ENCODE measurements around the gene KISS1.

The KISS1 gene

GRCh38 chr1:204150702-204151551 is 45.4 kb downstream of the KISS1 start:
- intact Hi-C loops (cut with micrococcal nuclease) = no loop called here
- H3K4me1 Mint-ChIP-seq (ENCODE audit: low read depth) = peaks cover 10% of the 10 kb centered on the region
- no peaks in the 10 kb centered on the region for H3K36me3 Mint-ChIP-seq (ENCODE audit: low read depth)
- peaks cover 52% of the 10 kb centered on the region for H3K27me3 Mint-ChIP-seq
- no peaks in the 10 kb centered on the region for H3K9me3 Mint-ChIP-seq
- H3K27ac Mint-ChIP-seq = no peak overlapping the region
- H3K4me3 Mint-ChIP-seq = peak overlapping the region; percentile 57

DNA sequence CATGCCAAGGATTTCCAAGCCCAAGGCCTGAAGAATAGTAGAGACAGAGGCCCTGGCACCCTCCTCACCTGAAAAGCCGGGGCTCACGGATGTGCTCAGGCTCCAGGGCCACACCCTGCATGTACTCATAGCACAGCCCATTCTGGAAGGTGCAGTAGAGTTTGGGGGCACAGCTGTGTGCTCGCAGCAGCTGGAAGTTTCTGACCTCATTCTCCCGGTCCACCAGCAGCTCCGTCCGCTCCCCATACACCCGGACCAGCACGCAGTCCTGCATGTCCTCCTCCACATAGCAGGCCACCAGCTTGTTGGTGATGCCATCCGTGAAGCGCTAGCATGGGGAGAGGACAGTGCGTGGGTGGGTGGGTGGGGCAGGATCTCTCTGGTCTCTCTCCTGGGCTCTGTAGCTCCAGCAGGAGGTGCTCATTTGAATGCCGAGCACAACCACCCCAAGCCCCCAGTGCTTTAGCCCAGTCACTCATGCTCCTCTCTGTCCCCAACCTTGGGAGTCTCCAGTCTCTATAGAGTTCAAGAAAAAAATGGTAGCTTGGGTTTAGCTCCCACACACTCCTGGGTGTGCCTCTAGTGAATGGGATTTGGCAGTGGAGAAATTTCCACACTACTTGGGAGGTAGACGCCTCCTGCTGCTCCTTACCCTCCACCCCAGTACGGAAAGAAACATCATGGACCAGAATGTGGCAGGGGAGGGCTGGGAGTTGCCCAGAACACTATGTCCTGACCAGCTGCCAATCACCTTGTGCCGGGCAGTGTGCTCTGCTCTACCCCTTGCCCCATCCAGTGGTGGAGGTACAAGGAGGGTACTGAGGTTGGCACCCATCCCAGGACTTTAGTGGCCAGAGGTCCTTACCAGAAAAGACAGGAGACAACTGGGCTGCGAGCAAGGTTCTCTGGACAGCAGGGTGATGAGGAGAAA is 46.4 kb downstream of the KISS1 start:
- intact Hi-C loops (cut with micrococcal nuclease) = no loop called here
- Mint-ChIP-seq H3K4me3 (no peak overlapping the region), H3K9me3 (no peaks in the 10 kb centered on the region), H3K4me1 (ENCODE audit: low read depth) (peaks cover 10% of the 10 kb centered on the region), H3K36me3 (ENCODE audit: low read depth) (no peaks in the 10 kb centered on the region), H3K27me3 (peaks cover 49% of the 10 kb centered on the region), H3K27ac (no peak overlapping the region)

- Mint-ChIP-seq H3K4me3 (no peak overlapping the region), H3K27me3 (peaks cover 46% of the 10 kb centered on the region), H3K36me3 (ENCODE audit: low read depth) (no peaks in the 10 kb centered on the region), H3K27ac (no peak overlapping the region), H3K4me1 (ENCODE audit: low read depth) (peaks cover 10% of the 10 kb centered on the region), H3K9me3 (no peaks in the 10 kb centered on the region)
- intact Hi-C loops (cut with micrococcal nuclease) = no loop called here
Observed at GRCh38 chr1:204149107-204149506, 47.2 kb downstream of the KISS1 start.

- Mint-ChIP-seq H3K27ac (no peak overlapping the region), H3K4me3 (no peak overlapping the region)
- intact Hi-C loops (cut with micrococcal nuclease) = no loop called here
Observed at GRCh38 chr1:204147406-204148383, 48.6 kb downstream of the KISS1 start.

GRCh38 chr1:204146965-204147364 is 49.3 kb downstream of the KISS1 start:
- no peak overlapping the region for H3K4me3 Mint-ChIP-seq
- H3K27me3 Mint-ChIP-seq = peaks cover 30% of the 10 kb centered on the region
- intact Hi-C loops (cut with micrococcal nuclease) = no loop called here
- H3K27ac Mint-ChIP-seq = no peak overlapping the region
- no peaks in the 10 kb centered on the region for H3K9me3 Mint-ChIP-seq
- no peaks in the 10 kb centered on the region for H3K36me3 Mint-ChIP-seq (ENCODE audit: low read depth)
- H3K4me1 Mint-ChIP-seq (ENCODE audit: low read depth) = no peaks in the 10 kb centered on the region

More at GRCh38 chr1:204147406-204148383, 48.6 kb downstream of the KISS1 start:
- H3K27me3 Mint-ChIP-seq = peaks cover 36% of the 10 kb centered on the region
- no peaks in the 10 kb centered on the region for H3K36me3 Mint-ChIP-seq (ENCODE audit: low read depth)
- H3K4me1 Mint-ChIP-seq (ENCODE audit: low read depth) = peaks cover 6% of the 10 kb centered on the region
- H3K9me3 Mint-ChIP-seq = no peaks in the 10 kb centered on the region

GRCh38 chr1:204146309-204146708 is 50.0 kb downstream of the KISS1 start:
- intact Hi-C loops (cut with micrococcal nuclease) = no loop called here
- Mint-ChIP-seq H3K27ac (no peak overlapping the region), H3K9me3 (no peaks in the 10 kb centered on the region), H3K36me3 (ENCODE audit: low read depth) (no peaks in the 10 kb centered on the region), H3K4me3 (no peak overlapping the region), H3K4me1 (ENCODE audit: low read depth) (no peaks in the 10 kb centered on the region), H3K27me3 (peaks cover 27% of the 10 kb centered on the region)

- no peaks in the 10 kb centered on the region for H3K36me3 Mint-ChIP-seq (ENCODE audit: low read depth)
Observed at GRCh38 chr1:204145033-204145504, 51.2 kb downstream of the KISS1 start.

DNA sequence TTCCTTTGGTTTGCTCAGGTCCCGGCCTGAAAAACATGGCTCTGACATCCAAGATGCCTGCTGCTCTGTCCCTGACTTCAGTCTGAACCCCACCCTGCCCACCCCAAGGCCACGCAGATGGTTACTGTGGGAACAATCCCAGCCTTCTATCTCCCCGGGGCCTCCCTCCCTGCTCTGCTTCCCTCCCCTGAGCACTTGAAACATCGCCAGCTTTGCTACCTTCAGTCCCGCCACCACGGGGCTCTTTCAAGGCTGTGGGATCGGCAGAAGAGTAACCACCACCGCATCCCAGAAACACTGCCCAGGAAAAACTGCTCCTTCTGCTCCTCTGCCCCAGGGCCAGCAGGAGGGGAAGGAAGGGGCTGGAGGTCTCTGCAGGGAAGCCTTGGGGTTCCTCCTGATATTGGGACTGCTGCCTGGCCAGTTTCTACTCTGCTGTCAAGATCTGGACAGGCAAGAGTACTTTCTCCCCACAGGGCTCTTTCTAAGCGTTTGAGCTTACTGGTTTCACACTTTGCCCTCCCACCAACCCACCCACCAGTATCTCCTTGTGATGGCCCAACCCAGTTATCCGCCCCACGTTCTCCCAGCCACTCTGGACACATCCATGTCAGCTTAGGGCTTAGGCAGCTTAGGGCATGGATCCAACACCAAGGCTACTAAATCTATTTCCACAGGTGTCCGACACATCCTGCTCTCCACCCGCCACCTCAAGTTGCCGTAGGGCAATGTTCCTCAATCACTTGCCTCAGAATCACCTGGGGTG is 52.8 kb downstream of the KISS1 start:
- H3K4me3 Mint-ChIP-seq = no peak overlapping the region
- H3K9me3 Mint-ChIP-seq = no peaks in the 10 kb centered on the region
- H3K27ac Mint-ChIP-seq = no peak overlapping the region
- H3K36me3 Mint-ChIP-seq (ENCODE audit: low read depth) = no peaks in the 10 kb centered on the region
- no peaks in the 10 kb centered on the region for H3K4me1 Mint-ChIP-seq (ENCODE audit: low read depth)
- intact Hi-C loops (cut with micrococcal nuclease) = no loop called here
- H3K27me3 Mint-ChIP-seq = peaks cover 15% of the 10 kb centered on the region

More at GRCh38 chr1:204145033-204145504, 51.2 kb downstream of the KISS1 start:
- Mint-ChIP-seq H3K4me3 (no peak overlapping the region), H3K4me1 (ENCODE audit: low read depth) (no peaks in the 10 kb centered on the region), H3K27ac (no peak overlapping the region), H3K9me3 (no peaks in the 10 kb centered on the region), H3K27me3 (peaks cover 20% of the 10 kb centered on the region)
- intact Hi-C loops (cut with micrococcal nuclease) = no loop called here

DNA sequence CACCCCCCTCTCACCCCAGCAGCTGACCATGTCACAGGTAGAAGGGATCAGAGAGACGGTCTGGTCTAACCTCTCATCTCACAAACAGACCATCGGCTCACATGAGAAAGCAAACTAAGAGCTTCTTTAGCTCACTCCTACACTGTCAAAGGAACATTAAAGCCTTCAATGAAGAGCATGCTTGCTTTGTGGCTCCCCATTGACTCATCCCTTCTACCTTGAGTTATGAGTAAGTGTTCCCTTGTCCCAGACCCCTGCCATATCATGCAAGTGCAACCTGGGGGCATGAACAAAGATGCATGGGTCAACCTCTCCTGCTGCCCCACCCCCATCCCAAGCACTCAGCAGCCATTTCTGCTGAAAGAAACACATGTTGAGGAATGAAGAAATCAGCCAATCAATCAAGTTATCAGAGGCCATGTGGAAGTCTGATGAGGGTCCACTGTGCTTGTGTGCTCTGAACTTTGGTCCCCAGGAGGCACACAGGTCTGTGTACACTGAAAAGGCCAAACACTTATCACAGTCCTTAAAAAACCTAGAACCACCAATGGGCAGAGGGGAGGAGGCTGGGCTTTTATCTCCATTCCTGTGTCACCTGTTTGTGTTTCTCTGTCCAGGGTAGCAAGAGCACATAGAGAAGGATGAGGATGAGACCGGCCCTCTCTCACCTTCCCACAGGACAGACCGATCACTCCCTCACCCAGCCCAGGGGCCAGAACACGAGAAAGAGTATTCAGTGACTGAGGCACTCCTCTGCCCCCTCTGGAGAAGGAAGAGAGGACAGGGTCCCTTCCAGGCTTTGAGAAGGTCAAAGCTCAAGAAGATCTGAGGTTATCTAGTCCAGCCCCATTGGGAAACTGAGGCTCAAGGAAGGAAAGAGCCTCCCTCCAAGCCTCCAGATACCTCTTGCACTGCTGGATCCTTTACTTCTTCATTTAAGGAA is 54.0 kb downstream of the KISS1 start:
- intact Hi-C loops (cut with micrococcal nuclease) = no loop called here
- Mint-ChIP-seq H3K27me3 (peaks cover 15% of the 10 kb centered on the region), H3K27ac (no peak overlapping the region), H3K4me3 (no peak overlapping the region), H3K36me3 (ENCODE audit: low read depth) (no peaks in the 10 kb centered on the region), H3K4me1 (ENCODE audit: low read depth) (no peaks in the 10 kb centered on the region), H3K9me3 (no peaks in the 10 kb centered on the region)

DNA sequence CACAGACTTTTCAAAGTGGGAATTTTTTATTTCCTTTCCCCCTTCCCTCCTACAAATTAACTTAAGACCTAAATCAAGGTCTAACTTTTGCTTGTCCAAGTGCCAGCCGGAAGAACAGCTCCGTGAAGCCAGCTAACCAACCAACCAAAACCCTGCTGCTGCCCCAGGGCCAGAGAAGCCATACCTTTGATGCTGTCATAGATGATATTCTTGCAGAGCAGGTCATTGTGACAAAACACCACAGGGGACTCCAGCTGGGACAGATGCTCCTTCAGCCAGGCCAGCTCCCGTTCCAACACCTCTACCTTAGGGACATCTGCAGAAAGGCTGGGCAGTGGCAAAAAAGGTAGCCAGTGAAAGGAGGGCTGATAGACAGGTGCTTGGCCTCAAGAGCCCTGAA is 55.2 kb downstream of the KISS1 start:
- no peaks in the 10 kb centered on the region for H3K9me3 Mint-ChIP-seq
- no peaks in the 10 kb centered on the region for H3K36me3 Mint-ChIP-seq (ENCODE audit: low read depth)
- no peak overlapping the region for H3K27ac Mint-ChIP-seq
- H3K27me3 Mint-ChIP-seq = peaks cover 14% of the 10 kb centered on the region
- intact Hi-C loops (cut with micrococcal nuclease) = no loop called here
- no peaks in the 10 kb centered on the region for H3K4me1 Mint-ChIP-seq (ENCODE audit: low read depth)
- no peak overlapping the region for H3K4me3 Mint-ChIP-seq
